Ishikawa (cell line): Measurements from ENCODE around the gene LRRC8D.

ENCODE experiments used
- CEBPB ChIP-seq: IDR thresholded peaks from 2 replicates; pipeline ENCODE4 v1.6.1; 2012
- EGR1 ChIP-seq: IDR thresholded peaks from 2 replicates; pipeline ENCODE4 v1.6.1; 2012
- EP300 ChIP-seq: IDR thresholded peaks from 2 replicates; pipeline ENCODE4 v1.6.1; 2012; ENCODE audit warnings: borderline replicate concordance
- FOXM1 ChIP-seq: IDR thresholded peaks from 2 replicates; pipeline ENCODE4 v1.6.1; 2012; ENCODE audit warnings: low read depth, borderline replicate concordance
- NFIC ChIP-seq: IDR thresholded peaks from 2 replicates; pipeline ENCODE4 v1.6.1; 2012
- RAD21 ChIP-seq: IDR thresholded peaks from 2 replicates; pipeline ENCODE4 v1.6.1; 2012; ENCODE audit warnings: low read depth
- YY1 ChIP-seq: IDR thresholded peaks from 2 replicates; pipeline ENCODE4 v1.6.1; 2012; ENCODE audit warnings: low read depth
- ZBTB7A ChIP-seq: IDR thresholded peaks from 2 replicates; pipeline ENCODE4 v1.6.1; 2012; ENCODE audit warnings: low read depth
- TF ChIP-seq, protein P1 (sequence below): IDR thresholded peaks from 2 replicates; pipeline ENCODE4 v1.6.1; 2012; ENCODE audit warnings: low read depth, mild to moderate bottlenecking
- TF ChIP-seq, protein P2 (sequence below): IDR thresholded peaks from 2 replicates; pipeline ENCODE4 v1.6.1; 2012

DNA sequence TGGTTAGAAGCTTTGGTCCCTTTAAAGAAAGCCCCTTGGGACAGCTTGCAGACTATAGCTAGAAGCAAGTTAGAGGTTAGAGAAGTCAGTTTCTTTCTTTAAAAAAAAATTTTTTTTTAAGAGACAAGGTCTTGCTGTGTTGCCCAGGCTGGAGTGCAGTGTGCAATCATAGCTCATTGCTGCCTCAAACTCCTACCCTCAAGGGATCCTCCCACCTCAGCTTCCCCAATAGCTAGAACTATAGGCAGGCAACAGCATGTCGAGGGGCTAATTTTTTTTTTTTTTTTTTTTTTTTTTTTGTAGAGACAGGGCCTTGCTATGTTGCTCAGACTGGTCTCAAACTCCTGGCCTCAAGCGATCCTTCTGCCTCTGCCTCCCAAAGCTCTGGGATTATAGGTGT, 129.9 kb downstream of the LRRC8D start:
- TF ChIP-seq NFIC (no peak), EP300 (no peak), FOXM1 (no peak), CEBPB (no peak), EGR1 (no peak), ZBTB7A (no peak), RAD21 (no peak), YY1 (no peak)
- TF ChIP-seq, protein P1, sequence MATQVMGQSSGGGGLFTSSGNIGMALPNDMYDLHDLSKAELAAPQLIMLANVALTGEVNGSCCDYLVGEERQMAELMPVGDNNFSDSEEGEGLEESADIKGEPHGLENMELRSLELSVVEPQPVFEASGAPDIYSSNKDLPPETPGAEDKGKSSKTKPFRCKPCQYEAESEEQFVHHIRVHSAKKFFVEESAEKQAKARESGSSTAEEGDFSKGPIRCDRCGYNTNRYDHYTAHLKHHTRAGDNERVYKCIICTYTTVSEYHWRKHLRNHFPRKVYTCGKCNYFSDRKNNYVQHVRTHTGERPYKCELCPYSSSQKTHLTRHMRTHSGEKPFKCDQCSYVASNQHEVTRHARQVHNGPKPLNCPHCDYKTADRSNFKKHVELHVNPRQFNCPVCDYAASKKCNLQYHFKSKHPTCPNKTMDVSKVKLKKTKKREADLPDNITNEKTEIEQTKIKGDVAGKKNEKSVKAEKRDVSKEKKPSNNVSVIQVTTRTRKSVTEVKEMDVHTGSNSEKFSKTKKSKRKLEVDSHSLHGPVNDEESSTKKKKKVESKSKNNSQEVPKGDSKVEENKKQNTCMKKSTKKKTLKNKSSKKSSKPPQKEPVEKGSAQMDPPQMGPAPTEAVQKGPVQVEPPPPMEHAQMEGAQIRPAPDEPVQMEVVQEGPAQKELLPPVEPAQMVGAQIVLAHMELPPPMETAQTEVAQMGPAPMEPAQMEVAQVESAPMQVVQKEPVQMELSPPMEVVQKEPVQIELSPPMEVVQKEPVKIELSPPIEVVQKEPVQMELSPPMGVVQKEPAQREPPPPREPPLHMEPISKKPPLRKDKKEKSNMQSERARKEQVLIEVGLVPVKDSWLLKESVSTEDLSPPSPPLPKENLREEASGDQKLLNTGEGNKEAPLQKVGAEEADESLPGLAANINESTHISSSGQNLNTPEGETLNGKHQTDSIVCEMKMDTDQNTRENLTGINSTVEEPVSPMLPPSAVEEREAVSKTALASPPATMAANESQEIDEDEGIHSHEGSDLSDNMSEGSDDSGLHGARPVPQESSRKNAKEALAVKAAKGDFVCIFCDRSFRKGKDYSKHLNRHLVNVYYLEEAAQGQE, result no peak
- TF ChIP-seq, protein P2, sequence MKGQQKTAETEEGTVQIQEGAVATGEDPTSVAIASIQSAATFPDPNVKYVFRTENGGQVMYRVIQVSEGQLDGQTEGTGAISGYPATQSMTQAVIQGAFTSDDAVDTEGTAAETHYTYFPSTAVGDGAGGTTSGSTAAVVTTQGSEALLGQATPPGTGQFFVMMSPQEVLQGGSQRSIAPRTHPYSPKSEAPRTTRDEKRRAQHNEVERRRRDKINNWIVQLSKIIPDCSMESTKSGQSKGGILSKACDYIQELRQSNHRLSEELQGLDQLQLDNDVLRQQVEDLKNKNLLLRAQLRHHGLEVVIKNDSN, result no peak
